ENCODE data around the gene SLC25A52.

Gene SLC25A52

GRCh38 chr18:31716362-31716761 lies 44.3 kb downstream of the SLC25A52 start:
- Histone ChIP-seq H3K4me3 (ENCODE audit: low read length) (no peak overlapping the region), H3K36me3 (ENCODE audit: insufficient read depth, low read depth, low read length) (no peaks in the 10 kb centered on the region), H3K27me3 (ENCODE audit: insufficient read depth, low read length) (no peaks in the 10 kb centered on the region), H3K9ac (ENCODE audit: low read depth, low read length) (no peak overlapping the region), H3K4me1 (ENCODE audit: insufficient read depth, low read length) (no peaks in the 10 kb centered on the region), H3K27ac (ENCODE audit: low read length) (no peak overlapping the region), H3K9me3 (ENCODE audit: insufficient read depth, low read depth, low read length) (no peaks in the 10 kb centered on the region)

DNA sequence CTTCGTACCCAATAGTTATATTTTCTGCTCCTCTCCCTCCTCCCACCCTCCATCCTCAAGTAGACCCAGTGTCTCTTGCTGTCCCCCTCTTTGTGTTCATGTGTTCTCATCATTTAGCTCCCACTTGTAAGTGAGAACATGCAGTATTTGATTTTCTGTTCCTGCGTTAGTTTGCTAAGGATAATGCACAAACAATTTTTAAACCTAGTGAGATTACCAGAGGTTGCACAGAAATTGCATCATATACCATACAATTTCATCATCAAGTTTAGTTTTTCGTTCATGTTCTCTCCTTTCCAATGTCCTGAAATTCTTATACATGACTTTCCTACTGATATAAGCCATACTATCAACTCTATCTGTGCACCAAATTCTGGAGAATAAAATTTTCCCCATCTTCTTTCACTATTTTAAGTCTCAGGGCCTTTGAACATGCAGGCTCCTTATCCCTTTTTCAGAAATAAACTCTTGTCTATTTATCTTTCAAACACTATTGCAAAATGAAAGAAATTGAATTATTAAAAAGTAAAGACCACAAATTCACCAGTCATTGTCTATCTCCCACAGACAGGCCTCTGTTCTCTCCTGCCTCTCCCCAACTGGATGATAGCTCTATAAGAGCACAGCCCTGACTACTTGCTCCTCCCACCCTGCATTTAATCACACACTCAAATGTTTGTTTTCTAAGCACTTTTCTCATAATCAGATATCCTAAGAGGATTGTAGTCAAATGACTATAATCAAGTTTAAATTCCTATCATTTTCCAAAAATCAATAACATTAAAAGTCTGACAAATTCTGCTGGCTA lies 49.1 kb downstream of the SLC25A52 start:
- Histone ChIP-seq H3K27ac (ENCODE audit: low read length) (no peak overlapping the region), H3K4me3 (ENCODE audit: low read length) (no peak overlapping the region), H3K4me1 (ENCODE audit: insufficient read depth, low read length) (no peaks in the 10 kb centered on the region), H3K27me3 (ENCODE audit: insufficient read depth, low read length) (no peaks in the 10 kb centered on the region), H3K9ac (ENCODE audit: low read depth, low read length) (no peak overlapping the region), H3K36me3 (ENCODE audit: insufficient read depth, low read depth, low read length) (no peaks in the 10 kb centered on the region), H3K9me3 (ENCODE audit: insufficient read depth, low read depth, low read length) (no peaks in the 10 kb centered on the region)

DNA sequence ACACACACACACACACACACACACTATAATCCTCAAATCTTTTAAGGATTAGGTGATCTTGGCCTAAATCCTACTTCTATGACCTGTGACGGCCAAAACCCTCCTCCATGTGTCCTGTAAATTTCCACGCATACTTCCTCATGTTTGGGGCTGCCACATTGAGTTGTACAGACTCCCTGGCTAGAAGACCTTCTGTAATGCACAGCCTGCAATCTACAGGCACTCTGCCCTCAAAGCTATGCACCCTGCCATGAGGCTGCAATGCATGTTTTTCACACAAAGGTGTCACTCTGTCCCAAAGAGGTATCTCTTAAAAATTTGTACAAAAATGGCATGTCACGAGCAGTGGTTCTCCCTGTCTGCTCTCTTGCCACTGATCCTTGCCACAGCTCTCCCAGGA lies 49.9 kb downstream of the SLC25A52 start:
- no peak overlapping the region for H3K9ac ChIP-seq (ENCODE audit: low read depth, low read length)
- no peak overlapping the region for H3K27ac ChIP-seq (ENCODE audit: low read length)
- no peaks in the 10 kb centered on the region for H3K27me3 ChIP-seq (ENCODE audit: insufficient read depth, low read length)
- H3K9me3 ChIP-seq (ENCODE audit: insufficient read depth, low read depth, low read length) = no peaks in the 10 kb centered on the region
- no peak overlapping the region for H3K4me3 ChIP-seq (ENCODE audit: low read length)
- no peaks in the 10 kb centered on the region for H3K36me3 ChIP-seq (ENCODE audit: insufficient read depth, low read depth, low read length)
- no peaks in the 10 kb centered on the region for H3K4me1 ChIP-seq (ENCODE audit: insufficient read depth, low read length)

Measured in iPS-20b (cell line).